ENCODE measurements around the gene PRDM11.

GRCh38 chr11:45215098-45215865, 68.8 kb downstream of the PRDM11 start:
- TF ChIP-seq CTCF (IDR thresholded peaks at IDR 0.05) (no peak), POLR2A (IDR thresholded peaks at IDR 0.05) (no peak)

Data from right lobe of liver (tissue), 4 donors.